ENCODE results near the gene SLC2A2.

SLC2A2 gene

DNA sequence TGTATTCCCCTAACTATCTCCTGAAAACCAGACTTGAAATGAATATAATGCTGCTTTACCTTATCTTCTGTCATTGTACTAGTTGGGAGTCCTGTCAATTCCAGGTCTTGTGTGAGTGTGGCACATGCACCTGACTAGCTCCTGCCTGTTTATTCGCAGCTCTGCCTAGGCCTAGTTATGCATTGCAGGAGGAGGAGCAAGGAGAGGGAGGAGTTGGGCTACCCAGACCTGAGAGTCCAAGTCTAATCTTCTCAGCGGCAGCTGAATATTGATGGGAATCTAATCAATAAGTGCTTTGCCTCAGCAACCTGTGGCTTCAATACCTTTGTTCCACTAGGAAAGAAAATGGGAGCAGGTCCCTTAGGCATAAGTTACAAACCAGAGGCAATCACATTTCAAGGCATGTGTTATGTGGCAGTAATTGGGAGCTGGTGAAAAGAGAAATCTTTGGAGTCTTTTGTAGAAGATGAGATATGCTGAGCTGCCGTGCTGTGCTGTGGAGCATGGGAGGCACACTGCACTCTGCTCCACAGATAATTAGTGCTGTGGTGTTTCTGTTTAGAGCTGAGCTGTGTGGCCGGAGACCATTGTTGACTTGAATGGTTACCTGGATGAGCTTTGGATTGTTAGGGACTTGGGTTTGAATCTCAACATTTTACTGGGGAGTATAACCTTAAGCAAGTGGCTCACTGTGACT lies at the start of gene SLC2A2:
Gene SLC2A2 (minus strand): TSS at position 124 of the 697 bp plus-strand sequence. CDS start 50 bp downstream, at position 74.
- Mint-ChIP-seq H3K27me3 (peaks cover 9% of the 10 kb centered on the region), H3K4me1 (ENCODE audit: low read depth) (no peaks in the 10 kb centered on the region), H3K27ac (no peak within 1 kb of the TSS), H3K36me3 (ENCODE audit: low read depth) (no peaks in the 10 kb centered on the region), H3K9me3 (no peaks in the 10 kb centered on the region), H3K4me3 (no peak within 1 kb of the TSS)
- intact Hi-C loops (cut with micrococcal nuclease): no loop called here

- no peak overlapping the region for H3K4me3 Mint-ChIP-seq
- H3K27me3 Mint-ChIP-seq: no peaks in the 10 kb centered on the region
- intact Hi-C loops (cut with micrococcal nuclease): no loop called here
- H3K27ac Mint-ChIP-seq: no peak overlapping the region
- no peaks in the 10 kb centered on the region for H3K36me3 Mint-ChIP-seq (ENCODE audit: low read depth)
- H3K9me3 Mint-ChIP-seq: no peaks in the 10 kb centered on the region
- peaks cover 6% of the 10 kb centered on the region for H3K4me1 Mint-ChIP-seq (ENCODE audit: low read depth)
These were observed 45.9 kb upstream of the SLC2A2 start for GRCh38 chr3:171072432-171072831.

GRCh38 chr3:171068658-171069057 lies 42.1 kb upstream of the SLC2A2 start:
- intact Hi-C loops (cut with micrococcal nuclease): no loop called here
- Mint-ChIP-seq H3K4me3 (no peak overlapping the region), H3K36me3 (ENCODE audit: low read depth) (no peaks in the 10 kb centered on the region), H3K4me1 (ENCODE audit: low read depth) (peaks cover 6% of the 10 kb centered on the region), H3K27me3 (no peaks in the 10 kb centered on the region), H3K9me3 (no peaks in the 10 kb centered on the region), H3K27ac (no peak overlapping the region)

DNA sequence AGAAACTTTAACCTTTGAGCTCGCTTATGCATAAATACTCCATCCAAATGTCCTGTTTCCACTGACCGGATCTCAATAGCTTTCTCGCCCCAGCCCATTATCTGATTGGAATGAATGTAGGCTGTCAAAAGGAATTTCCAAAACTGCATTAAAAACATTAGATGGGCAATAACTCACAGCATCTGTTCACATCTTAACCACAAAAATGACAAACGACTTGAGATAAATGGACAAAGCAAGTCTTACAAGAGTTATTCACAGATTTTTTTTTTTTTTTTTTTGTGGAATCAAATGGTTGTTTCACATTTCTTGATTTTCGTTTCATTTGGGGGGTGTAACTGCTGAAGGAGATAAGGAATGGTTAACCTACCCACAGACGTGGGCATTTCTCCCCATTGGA lies 39.7 kb upstream of the SLC2A2 start:
- H3K36me3 Mint-ChIP-seq (ENCODE audit: low read depth): no peaks in the 10 kb centered on the region
- no peaks in the 10 kb centered on the region for H3K9me3 Mint-ChIP-seq
- H3K4me1 Mint-ChIP-seq (ENCODE audit: low read depth): no peaks in the 10 kb centered on the region
- intact Hi-C loops (cut with micrococcal nuclease): no loop called here
- no peaks in the 10 kb centered on the region for H3K27me3 Mint-ChIP-seq
- H3K27ac Mint-ChIP-seq: no peak overlapping the region
- H3K4me3 Mint-ChIP-seq: no peak overlapping the region

DNA sequence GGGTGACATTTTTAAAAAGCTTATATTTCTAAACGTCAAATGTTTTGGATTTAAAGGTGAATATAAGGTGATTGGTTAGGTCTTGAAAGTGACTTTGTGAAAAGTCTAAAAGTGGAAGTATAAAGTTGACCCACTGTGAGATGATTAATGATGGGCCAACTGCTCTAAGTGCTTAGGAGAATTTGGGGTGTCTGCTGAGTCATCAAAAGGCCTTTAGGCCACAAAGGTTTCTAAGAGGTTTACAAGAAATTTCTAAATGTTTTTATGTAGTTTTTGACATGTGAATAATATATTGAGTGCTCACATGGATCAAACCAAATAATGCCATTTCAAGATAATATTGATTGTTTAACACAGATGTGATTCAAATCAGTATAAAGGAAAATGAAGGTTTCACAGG lies 39.2 kb upstream of the SLC2A2 start:
- H3K4me1 Mint-ChIP-seq (ENCODE audit: low read depth): no peaks in the 10 kb centered on the region

GRCh38 chr3:171064461-171064860 lies 37.9 kb upstream of the SLC2A2 start:
- no peak overlapping the region for H3K27ac Mint-ChIP-seq
- H3K4me3 Mint-ChIP-seq: no peak overlapping the region
- no peaks in the 10 kb centered on the region for H3K4me1 Mint-ChIP-seq (ENCODE audit: low read depth)
- no peaks in the 10 kb centered on the region for H3K9me3 Mint-ChIP-seq
- no peaks in the 10 kb centered on the region for H3K36me3 Mint-ChIP-seq (ENCODE audit: low read depth)
- no peaks in the 10 kb centered on the region for H3K27me3 Mint-ChIP-seq
- intact Hi-C loops (cut with micrococcal nuclease): no loop called here

More for the DNA sequence above, 39.2 kb upstream of the SLC2A2 start:
- no peaks in the 10 kb centered on the region for H3K36me3 Mint-ChIP-seq (ENCODE audit: low read depth)
- H3K9me3 Mint-ChIP-seq: no peaks in the 10 kb centered on the region
- no peaks in the 10 kb centered on the region for H3K27me3 Mint-ChIP-seq
- intact Hi-C loops (cut with micrococcal nuclease): no loop called here
- H3K27ac Mint-ChIP-seq: no peak overlapping the region
- no peak overlapping the region for H3K4me3 Mint-ChIP-seq

DNA sequence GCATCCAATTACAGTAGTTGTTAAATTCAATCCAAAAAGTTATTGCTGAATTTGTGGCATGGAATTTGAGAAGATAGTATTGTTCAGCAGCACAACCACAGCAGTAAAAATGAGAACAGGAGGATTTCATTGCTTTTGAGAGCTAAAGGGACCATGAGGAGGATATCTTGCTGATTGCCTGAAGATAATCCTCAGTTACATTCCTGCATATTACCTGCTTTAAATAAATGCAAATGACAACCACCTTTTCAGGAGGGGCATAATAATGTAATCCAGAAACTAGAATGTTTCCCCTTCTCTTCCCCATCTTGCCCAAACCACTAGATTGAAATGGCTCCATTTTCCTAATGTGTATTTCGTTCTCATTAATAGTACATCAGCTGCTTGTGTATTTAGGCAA lies 35.2 kb upstream of the SLC2A2 start:
- Mint-ChIP-seq H3K4me1 (ENCODE audit: low read depth) (no peaks in the 10 kb centered on the region), H3K27ac (no peak overlapping the region), H3K9me3 (no peaks in the 10 kb centered on the region), H3K27me3 (no peaks in the 10 kb centered on the region), H3K4me3 (no peak overlapping the region), H3K36me3 (ENCODE audit: low read depth) (no peaks in the 10 kb centered on the region)
- intact Hi-C loops (cut with micrococcal nuclease): no loop called here

GRCh38 chr3:171059978-171060377 lies 33.5 kb upstream of the SLC2A2 start:
- Mint-ChIP-seq H3K4me1 (ENCODE audit: low read depth) (no peaks in the 10 kb centered on the region), H3K36me3 (ENCODE audit: low read depth) (no peaks in the 10 kb centered on the region), H3K4me3 (no peak overlapping the region), H3K9me3 (no peaks in the 10 kb centered on the region), H3K27me3 (no peaks in the 10 kb centered on the region), H3K27ac (no peak overlapping the region)
- intact Hi-C loops (cut with micrococcal nuclease): no loop called here

GRCh38 chr3:171058873-171059603 lies 32.5 kb upstream of the SLC2A2 start:
- intact Hi-C loops (cut with micrococcal nuclease): no loop called here
- Mint-ChIP-seq H3K27me3 (no peaks in the 10 kb centered on the region), H3K27ac (no peak overlapping the region), H3K36me3 (ENCODE audit: low read depth) (no peaks in the 10 kb centered on the region), H3K4me1 (ENCODE audit: low read depth) (no peaks in the 10 kb centered on the region), H3K9me3 (no peaks in the 10 kb centered on the region), H3K4me3 (no peak overlapping the region)

- no peaks in the 10 kb centered on the region for H3K27me3 Mint-ChIP-seq
- no peak overlapping the region for H3K27ac Mint-ChIP-seq
- H3K4me3 Mint-ChIP-seq: no peak overlapping the region
- no peaks in the 10 kb centered on the region for H3K4me1 Mint-ChIP-seq (ENCODE audit: low read depth)
- H3K9me3 Mint-ChIP-seq: no peaks in the 10 kb centered on the region
- H3K36me3 Mint-ChIP-seq (ENCODE audit: low read depth): no peaks in the 10 kb centered on the region
- intact Hi-C loops (cut with micrococcal nuclease): no loop called here
These were observed 31.5 kb upstream of the SLC2A2 start for GRCh38 chr3:171058058-171058457.

- Mint-ChIP-seq H3K27ac (no peak overlapping the region), H3K4me1 (ENCODE audit: low read depth) (no peaks in the 10 kb centered on the region), H3K36me3 (ENCODE audit: low read depth) (no peaks in the 10 kb centered on the region), H3K27me3 (no peaks in the 10 kb centered on the region), H3K4me3 (no peak overlapping the region), H3K9me3 (no peaks in the 10 kb centered on the region)
- intact Hi-C loops (cut with micrococcal nuclease): no loop called here
These were observed 30.6 kb upstream of the SLC2A2 start for GRCh38 chr3:171057072-171057471.

DNA sequence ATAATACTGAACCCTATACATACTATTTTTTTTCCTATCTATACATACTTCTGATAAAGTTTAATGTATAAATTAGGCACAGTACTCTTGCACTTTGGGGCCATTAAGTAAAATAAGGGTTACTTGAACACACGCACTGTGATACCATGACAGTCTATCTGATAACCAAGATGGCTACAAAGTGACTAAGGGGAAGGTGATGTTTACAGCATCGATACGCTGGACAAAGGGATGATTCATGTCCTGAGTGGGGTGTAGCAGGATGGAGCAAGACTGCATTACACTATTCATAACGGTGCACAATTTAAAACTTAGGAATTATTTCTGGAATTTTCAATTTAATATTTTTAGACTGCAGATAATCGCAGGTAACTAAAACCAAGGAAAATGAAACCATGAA lies 30.0 kb upstream of the SLC2A2 start:
- Mint-ChIP-seq H3K9me3 (no peaks in the 10 kb centered on the region), H3K4me3 (no peak overlapping the region), H3K27me3 (no peaks in the 10 kb centered on the region), H3K4me1 (ENCODE audit: low read depth) (no peaks in the 10 kb centered on the region), H3K36me3 (ENCODE audit: low read depth) (no peaks in the 10 kb centered on the region), H3K27ac (no peak overlapping the region)
- intact Hi-C loops (cut with micrococcal nuclease): no loop called here

DNA sequence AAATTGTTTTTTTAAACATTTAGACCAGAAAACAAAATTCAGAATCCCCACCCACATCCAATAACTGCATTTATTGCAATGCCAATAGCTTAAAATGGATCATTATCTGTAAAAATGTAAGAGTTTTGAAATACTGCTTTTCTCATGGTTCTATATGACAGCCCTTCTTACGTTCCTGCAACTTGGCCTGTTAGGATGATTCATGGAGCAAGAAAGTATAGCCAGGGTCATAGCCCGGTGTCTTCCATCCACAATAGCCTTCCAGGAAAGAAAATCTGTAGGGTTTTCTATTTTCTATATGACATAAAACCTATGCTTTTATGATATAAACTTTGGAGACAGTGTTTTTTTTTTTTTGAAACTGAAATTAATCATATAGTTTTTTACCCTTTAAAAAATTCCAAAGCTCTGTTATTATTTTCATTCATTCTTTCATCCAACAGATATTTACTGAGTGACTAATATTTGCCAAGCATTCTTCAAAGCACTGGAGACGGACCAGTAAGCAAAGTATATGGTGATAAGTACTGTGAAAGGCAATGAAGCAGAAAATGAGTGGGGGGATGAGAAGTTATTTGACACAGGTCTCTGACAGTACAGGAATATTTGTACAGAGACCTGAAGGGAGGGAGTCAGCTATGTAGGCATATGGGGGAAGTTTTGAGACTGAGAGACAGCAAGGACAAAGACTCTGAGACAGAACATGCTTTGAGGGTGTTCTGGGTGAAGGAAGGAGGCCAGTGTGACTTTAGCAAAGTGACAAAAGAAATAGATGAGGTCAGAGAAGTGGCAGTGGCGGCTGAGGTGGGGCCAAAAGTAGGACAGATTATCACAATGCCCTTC lies 29.0 kb upstream of the SLC2A2 start:
- intact Hi-C loops (cut with micrococcal nuclease): no loop called here
- Mint-ChIP-seq H3K27me3 (no peaks in the 10 kb centered on the region), H3K9me3 (no peaks in the 10 kb centered on the region), H3K4me3 (no peak overlapping the region), H3K27ac (no peak overlapping the region), H3K4me1 (ENCODE audit: low read depth) (no peaks in the 10 kb centered on the region), H3K36me3 (ENCODE audit: low read depth) (no peaks in the 10 kb centered on the region)

GRCh38 chr3:171054921-171055320 lies 28.4 kb upstream of the SLC2A2 start:
- no peaks in the 10 kb centered on the region for H3K9me3 Mint-ChIP-seq
- no peak overlapping the region for H3K4me3 Mint-ChIP-seq
- no peak overlapping the region for H3K27ac Mint-ChIP-seq
- H3K27me3 Mint-ChIP-seq: no peaks in the 10 kb centered on the region
- H3K36me3 Mint-ChIP-seq (ENCODE audit: low read depth): no peaks in the 10 kb centered on the region
- intact Hi-C loops (cut with micrococcal nuclease): no loop called here
- no peaks in the 10 kb centered on the region for H3K4me1 Mint-ChIP-seq (ENCODE audit: low read depth)
